HEK293 (cell line): ENCODE data around the gene ASB8.
A peak's percentile ranks its signal among the peaks of the same experiment; 100 is the strongest.

ENCODE experiments used
- CTCF ChIA-PET: fragments of 350-600 bp; formaldehyde crosslinking; extraction: SDS; loops from one replicate; lab custom pipeline; 2021; ENCODE audit warnings: antibody characterized with exemption; lab: Yijun Ruan, JAX
- POLR2A ChIA-PET: fragments of 300-600 bp; formaldehyde crosslinking; extraction: SDS; loops from one replicate; lab custom pipeline; 2020; ENCODE audit warnings: antibody characterized with exemption, inconsistent platforms; lab: Yijun Ruan, JAX
- H3K27ac ChIP-seq: fragments of 200-500 bp; sonication (Bioruptor generic); 2 replicates; pipeline ENCODE4 v1.5.1; 2014; ENCODE audit warnings: low read depth, low read length, control low read depth, inconsistent platforms; ENCODE audit errors: extremely low read depth
- H3K36me3 ChIP-seq, 2 experiments: fragments of 200-500 bp in 1 of 2; sonication (Bioruptor generic) in 1 of 2; 1 replicate in 1 of 2; 2 replicates in 1 of 2; pipeline ENCODE4 v1.5.1; 2014 to 2017; ENCODE audit warnings: inconsistent platforms in 2 of 2, low read length in 2 of 2; ENCODE audit not compliant: control insufficient read depth in 2 of 2, insufficient read depth in 1 of 2
- H3K4me1 ChIP-seq: fragments of 200-500 bp; sonication (Bioruptor generic); 2 replicates; pipeline ENCODE4 v1.5.1; 2014; ENCODE audit warnings: mild to moderate bottlenecking, low read length, inconsistent platforms; ENCODE audit not compliant: control insufficient read depth, insufficient read depth
- H3K4me3 ChIP-seq: 2 replicates; pipeline ENCODE4 v1.5.1; 2011; ENCODE audit warnings: low read depth, mild to moderate bottlenecking, control low read depth, low read length, moderate library complexity
- H3K9me3 ChIP-seq: fragments of 200-500 bp; sonication (Bioruptor generic); 2 replicates; pipeline ENCODE4 v1.5.1; 2014; ENCODE audit warnings: low read depth, low read length, inconsistent platforms; ENCODE audit not compliant: control insufficient read depth, insufficient read depth
- FEZF1 ChIP-seq: fragments of 450-650 bp; formaldehyde crosslinking; IDR thresholded peaks from 2 replicates; pipeline ENCODE4 v1.5.1; 2016; ENCODE audit warnings: missing biosample characterization, missing genetic modification characterization
- GLI4 ChIP-seq: fragments of 450-650 bp; formaldehyde crosslinking; IDR thresholded peaks from 2 replicates; pipeline ENCODE4 v1.5.1; 2016; ENCODE audit warnings: missing biosample characterization, missing genetic modification characterization
- OVOL3 ChIP-seq: fragments of 450-650 bp; formaldehyde crosslinking; IDR thresholded peaks from 2 replicates; pipeline ENCODE4 v1.5.1; 2016; ENCODE audit warnings: missing biosample characterization, missing genetic modification characterization
- ZBTB8A ChIP-seq: fragments of 450-650 bp; formaldehyde crosslinking; IDR thresholded peaks from 2 replicates; pipeline ENCODE4 v1.5.1; 2016; ENCODE audit warnings: missing biosample characterization, missing genetic modification characterization
- ZNF274 ChIP-seq, 2 experiments: fragments of 200-500 bp in 1 of 2; fragments of 450-650 bp in 1 of 2; sonication (Bioruptor generic) in 1 of 2; formaldehyde crosslinking in 1 of 2; IDR thresholded peaks; 2 replicates each; pipeline versions ENCODE4 v1.5.1 to v1.6.1; 2014 to 2016; ENCODE audit warnings: borderline replicate concordance in 1 of 2, inconsistent platforms in 1 of 2, low read length in 1 of 2, missing biosample characterization in 1 of 2, missing genetic modification characterization in 1 of 2
- ZNF510 ChIP-seq: fragments of 450-650 bp; formaldehyde crosslinking; IDR thresholded peaks from 2 replicates; pipeline ENCODE4 v1.5.1; 2018; ENCODE audit warnings: mild to moderate bottlenecking, missing genetic modification characterization, missing biosample characterization; ENCODE audit not compliant: insufficient replicate concordance
- ZNF544 ChIP-seq: fragments of 450-650 bp; formaldehyde crosslinking; IDR thresholded peaks from 2 replicates; pipeline ENCODE4 v1.5.0; 2017; ENCODE audit warnings: missing biosample characterization, missing genetic modification characterization
- ZNF560 ChIP-seq: fragments of 450-650 bp; formaldehyde crosslinking; IDR thresholded peaks from 2 replicates; pipeline ENCODE4 v1.5.1; 2017; ENCODE audit warnings: missing biosample characterization, missing genetic modification characterization, borderline replicate concordance
- ZNF610 ChIP-seq: fragments of 450-650 bp; formaldehyde crosslinking; IDR thresholded peaks from 2 replicates; pipeline ENCODE4 v1.5.1; 2016; ENCODE audit warnings: missing biosample characterization, missing genetic modification characterization, borderline replicate concordance
- ZNF654 ChIP-seq: fragments of 450-650 bp; formaldehyde crosslinking; IDR thresholded peaks from 2 replicates; pipeline ENCODE4 v1.5.1; 2016; ENCODE audit warnings: low read depth, missing biosample characterization, missing genetic modification characterization
- ZNF664 ChIP-seq: fragments of 450-650 bp; formaldehyde crosslinking; IDR thresholded peaks from 2 replicates; pipeline ENCODE4 v1.5.1; 2016; ENCODE audit warnings: missing biosample characterization, missing genetic modification characterization
- ZNF701 ChIP-seq: fragments of 450-650 bp; formaldehyde crosslinking; IDR thresholded peaks from 2 replicates; pipeline ENCODE4 v1.5.1; 2016; ENCODE audit warnings: missing biosample characterization, missing genetic modification characterization
- ZNF792 ChIP-seq: fragments of 450-650 bp; formaldehyde crosslinking; IDR thresholded peaks from 2 replicates; pipeline ENCODE4 v1.5.1; 2016; ENCODE audit warnings: missing biosample characterization, missing genetic modification characterization
- TF ChIP-seq, protein P1 (sequence below): fragments of 450-650 bp; formaldehyde crosslinking; IDR thresholded peaks from 2 replicates; pipeline ENCODE4 v1.5.1; 2016; ENCODE audit warnings: missing biosample characterization, missing genetic modification characterization
- TF ChIP-seq, protein P2 (sequence below): fragments of 450-650 bp; formaldehyde crosslinking; optimal IDR thresholded peaks from 2 replicates; pipeline ENCODE3; 2016; ENCODE audit warnings: missing biosample characterization, mild to moderate bottlenecking, missing genetic modification characterization
- TF ChIP-seq, protein P3 (sequence below): fragments of 450-650 bp; formaldehyde crosslinking; IDR thresholded peaks from 2 replicates; pipeline ENCODE4 v1.5.1; 2016; ENCODE audit warnings: missing biosample characterization, missing genetic modification characterization
- TF ChIP-seq, protein P4 (sequence below): fragments of 450-650 bp; formaldehyde crosslinking; IDR thresholded peaks from 2 replicates; pipeline ENCODE4 v1.5.1; 2016; ENCODE audit warnings: missing biosample characterization, missing genetic modification characterization
- TF ChIP-seq, protein P5 (sequence below): fragments of 450-650 bp; IDR thresholded peaks from 2 replicates; pipeline ENCODE4 v1.5.1; 2018; ENCODE audit warnings: missing biosample characterization, missing genetic modification characterization

ASB8 gene

DNA sequence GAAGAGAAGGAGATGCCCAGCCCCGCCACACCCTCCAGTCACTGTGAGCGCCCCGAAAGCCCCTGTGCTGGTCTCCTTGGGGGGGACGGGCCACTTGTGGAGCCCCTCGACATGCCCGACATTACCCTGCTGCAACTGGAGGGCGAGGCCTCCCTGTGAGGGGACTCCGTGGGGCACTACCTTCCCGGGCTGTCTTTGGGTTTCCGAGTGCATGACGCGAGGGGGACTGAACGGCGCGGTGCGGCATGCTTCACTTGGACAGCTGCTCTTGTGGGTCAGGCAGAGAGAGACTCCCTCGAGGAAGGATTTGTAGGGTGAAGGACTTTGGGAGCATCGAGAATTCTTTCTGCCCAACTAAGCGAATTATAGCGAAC is 27.2 kb upstream of the ASB8 start (continued):
- TF ChIP-seq, protein P1, sequence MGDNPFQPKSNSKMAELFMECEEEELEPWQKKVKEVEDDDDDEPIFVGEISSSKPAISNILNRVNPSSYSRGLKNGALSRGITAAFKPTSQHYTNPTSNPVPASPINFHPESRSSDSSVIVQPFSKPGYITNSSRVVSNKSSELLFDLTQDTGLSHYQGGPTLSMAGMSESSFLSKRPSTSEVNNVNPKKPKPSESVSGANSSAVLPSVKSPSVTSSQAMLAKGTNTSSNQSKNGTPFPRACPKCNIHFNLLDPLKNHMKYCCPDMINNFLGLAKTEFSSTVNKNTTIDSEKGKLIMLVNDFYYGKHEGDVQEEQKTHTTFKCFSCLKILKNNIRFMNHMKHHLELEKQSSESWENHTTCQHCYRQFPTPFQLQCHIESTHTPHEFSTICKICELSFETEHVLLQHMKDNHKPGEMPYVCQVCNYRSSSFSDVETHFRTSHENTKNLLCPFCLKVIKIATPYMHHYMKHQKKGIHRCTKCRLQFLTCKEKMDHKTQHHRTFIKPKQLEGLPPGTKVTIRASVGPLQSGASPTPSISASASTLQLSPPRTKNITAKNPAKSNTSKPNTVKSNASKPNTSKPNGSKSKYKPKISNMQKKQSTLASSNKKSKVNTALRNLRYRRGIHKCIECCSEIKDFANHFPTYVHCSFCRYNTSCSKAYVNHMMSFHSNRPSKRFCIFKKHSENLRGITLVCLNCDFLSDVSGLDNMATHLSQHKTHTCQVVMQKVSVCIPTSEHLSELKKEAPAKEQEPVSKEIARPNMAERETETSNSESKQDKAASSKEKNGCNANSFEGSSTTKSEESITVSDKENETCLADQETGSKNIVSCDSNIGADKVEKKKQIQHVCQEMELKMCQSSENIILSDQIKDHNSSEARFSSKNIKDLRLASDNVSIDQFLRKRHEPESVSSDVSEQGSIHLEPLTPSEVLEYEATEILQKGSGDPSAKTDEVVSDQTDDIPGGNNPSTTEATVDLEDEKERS, result no peak
- no peak for TF ChIP-seq ZNF510 (tag by site-specific recombination)

DNA sequence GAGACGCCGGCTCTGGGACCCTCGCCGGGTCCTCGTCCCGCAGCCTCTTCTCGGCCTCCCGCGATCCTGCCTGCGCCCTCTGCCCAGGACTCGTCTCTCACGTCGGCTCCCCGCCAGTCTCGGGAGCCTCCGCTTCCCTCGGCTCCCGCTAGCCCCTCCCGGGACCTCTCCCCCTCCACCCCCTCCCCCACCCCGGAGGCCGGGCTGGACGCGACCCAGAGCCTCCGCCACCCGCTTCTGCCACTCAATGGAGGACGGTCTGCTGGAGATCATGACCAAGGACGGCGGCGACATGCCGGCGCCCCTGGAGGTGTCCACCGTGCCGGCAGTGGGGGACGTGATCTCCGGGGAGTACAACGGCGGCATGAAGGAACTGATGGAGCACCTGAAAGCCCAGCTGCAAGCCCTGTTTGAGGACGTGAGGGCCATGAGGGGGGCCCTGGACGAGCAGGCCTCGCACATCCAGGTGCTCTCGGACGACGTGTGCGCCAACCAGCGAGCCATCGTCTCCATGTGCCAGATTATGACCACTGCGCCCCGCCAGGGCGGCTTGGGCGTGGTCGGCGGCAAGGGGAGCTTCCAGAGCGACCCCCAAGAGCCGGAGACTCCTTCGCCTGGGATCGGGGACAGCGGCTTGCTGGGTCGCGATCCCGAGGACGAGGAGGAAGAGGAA is 26.7 kb upstream of the ASB8 start:
- peak overlapping the region; percentile 41 for H3K4me3 ChIP-seq
- TF ChIP-seq FEZF1 (tag by site-specific recombination), result no peak
- TF ChIP-seq, protein P2, sequence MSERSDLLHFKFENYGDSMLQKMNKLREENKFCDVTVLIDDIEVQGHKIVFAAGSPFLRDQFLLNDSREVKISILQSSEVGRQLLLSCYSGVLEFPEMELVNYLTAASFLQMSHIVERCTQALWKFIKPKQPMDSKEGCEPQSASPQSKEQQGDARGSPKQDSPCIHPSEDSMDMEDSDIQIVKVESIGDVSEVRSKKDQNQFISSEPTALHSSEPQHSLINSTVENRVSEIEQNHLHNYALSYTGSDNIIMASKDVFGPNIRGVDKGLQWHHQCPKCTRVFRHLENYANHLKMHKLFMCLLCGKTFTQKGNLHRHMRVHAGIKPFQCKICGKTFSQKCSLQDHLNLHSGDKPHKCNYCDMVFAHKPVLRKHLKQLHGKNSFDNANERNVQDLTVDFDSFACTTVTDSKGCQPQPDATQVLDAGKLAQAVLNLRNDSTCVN, result peak; percentile 20
- peak; percentile 3; the same call in 1 of the 2 replicates for TF ChIP-seq ZBTB8A (tag by site-specific recombination)
- H3K4me1 ChIP-seq, result no peaks in the 10 kb centered on the region
- no peak overlapping the region for H3K27ac ChIP-seq
- H3K36me3 ChIP-seq, result no peaks in the 10 kb centered on the region
- no peaks in the 10 kb centered on the region for H3K9me3 ChIP-seq
- ChIA-PET CTCF (interaction anchor here (0.9 to 1.6 kb wide), 3 partner anchors 13 to 468 kb away, joined by 3 to 5 read pairs (median 4); no protein-coding TSS in a partner anchor), POLR2A (interaction anchor here (1.3 to 1.4 kb wide), 2 partner anchors 13 to 27 kb away, joined by 5 to 9 read pairs; partner anchors contain the start of gene ASB8)

DNA sequence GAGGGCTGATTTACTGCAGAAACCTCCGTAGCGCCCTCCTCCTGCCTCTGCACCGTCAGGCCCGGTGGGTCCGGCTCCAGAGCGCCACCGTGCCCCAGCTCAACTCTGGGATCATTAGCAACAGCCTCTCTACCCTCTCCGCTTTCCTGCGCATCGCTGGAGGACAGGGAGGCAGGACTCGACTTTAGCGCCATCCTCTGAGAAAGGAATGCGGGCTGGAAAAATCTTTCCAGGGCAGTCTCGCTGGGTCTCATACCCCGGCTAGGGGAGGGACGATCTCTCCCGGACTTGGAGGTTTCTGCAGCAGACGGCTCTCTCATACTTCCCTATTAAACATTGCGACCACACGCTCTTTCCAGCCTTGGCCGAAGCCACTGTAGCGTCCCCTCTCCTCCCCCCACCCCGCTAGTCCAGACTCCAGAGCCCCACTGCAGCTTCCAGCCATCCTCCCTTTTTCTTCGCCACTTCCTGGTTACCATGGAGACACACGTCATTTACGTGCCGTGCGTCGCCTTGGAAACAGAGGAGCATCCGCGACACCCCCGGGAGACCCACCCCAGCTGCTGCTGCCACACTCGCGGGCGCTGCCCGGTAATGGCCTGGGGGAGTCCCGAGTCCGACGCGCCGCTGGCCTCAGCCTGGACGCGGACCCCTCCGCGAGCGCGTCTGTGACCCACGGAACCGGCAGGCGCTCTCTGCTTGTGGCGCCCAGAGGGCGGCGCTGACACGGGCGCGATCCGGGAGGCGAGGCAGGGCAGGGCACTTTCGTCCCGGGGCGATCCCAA is 26.0 kb upstream of the ASB8 start, which contains the start of gene CCDC184:
TSS of gene CCDC184 (plus strand) at position 554 of the 785 bp plus-strand sequence. CDS start 479 bp downstream, outside the sequence.
- Histone ChIP-seq H3K4me3 (peak within 1 kb of the TSS; percentile 41), H3K4me1 (no peaks in the 10 kb centered on the region), H3K27ac (no peak within 1 kb of the TSS), H3K9me3 (no peaks in the 10 kb centered on the region), H3K36me3 (no peaks in the 10 kb centered on the region)
- POLR2A ChIA-PET, result interaction anchor here (0.8 to 1.4 kb wide), 3 partner anchors 14 to 26 kb away, joined by 4 to 9 read pairs (median 5); partner anchors contain the start of gene ASB8
- CTCF ChIA-PET, result interaction anchor here (0.5 to 1.6 kb wide), 13 partner anchors 12 to 473 kb away, joined by 3 to 6 read pairs (median 3); no protein-coding TSS in a partner anchor
- TF ChIP-seq ZNF701 (tag by site-specific recombination), result no peak
- TF ChIP-seq ZNF274 (IDR thresholded peaks at IDR 0.05; ENCODE audit: low read length), result no peak
- no peak for TF ChIP-seq ZNF274 (tag by site-specific recombination; IDR thresholded peaks at IDR 0.05; ENCODE audit: borderline replicate concordance)
- TF ChIP-seq ZNF664 (tag by site-specific recombination), result no peak
- TF ChIP-seq, protein P3, sequence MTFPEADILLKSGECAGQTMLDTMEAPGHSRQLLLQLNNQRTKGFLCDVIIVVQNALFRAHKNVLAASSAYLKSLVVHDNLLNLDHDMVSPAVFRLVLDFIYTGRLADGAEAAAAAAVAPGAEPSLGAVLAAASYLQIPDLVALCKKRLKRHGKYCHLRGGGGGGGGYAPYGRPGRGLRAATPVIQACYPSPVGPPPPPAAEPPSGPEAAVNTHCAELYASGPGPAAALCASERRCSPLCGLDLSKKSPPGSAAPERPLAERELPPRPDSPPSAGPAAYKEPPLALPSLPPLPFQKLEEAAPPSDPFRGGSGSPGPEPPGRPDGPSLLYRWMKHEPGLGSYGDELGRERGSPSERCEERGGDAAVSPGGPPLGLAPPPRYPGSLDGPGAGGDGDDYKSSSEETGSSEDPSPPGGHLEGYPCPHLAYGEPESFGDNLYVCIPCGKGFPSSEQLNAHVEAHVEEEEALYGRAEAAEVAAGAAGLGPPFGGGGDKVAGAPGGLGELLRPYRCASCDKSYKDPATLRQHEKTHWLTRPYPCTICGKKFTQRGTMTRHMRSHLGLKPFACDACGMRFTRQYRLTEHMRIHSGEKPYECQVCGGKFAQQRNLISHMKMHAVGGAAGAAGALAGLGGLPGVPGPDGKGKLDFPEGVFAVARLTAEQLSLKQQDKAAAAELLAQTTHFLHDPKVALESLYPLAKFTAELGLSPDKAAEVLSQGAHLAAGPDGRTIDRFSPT (tag by site-specific recombination), result peak; percentile 86
- no peak for TF ChIP-seq ZNF544 (tag by site-specific recombination)
- TF ChIP-seq GLI4, result no peak
- TF ChIP-seq ZNF560 (tag by site-specific recombination), result no peak
- TF ChIP-seq ZNF792, result no peak
- TF ChIP-seq, protein P4, sequence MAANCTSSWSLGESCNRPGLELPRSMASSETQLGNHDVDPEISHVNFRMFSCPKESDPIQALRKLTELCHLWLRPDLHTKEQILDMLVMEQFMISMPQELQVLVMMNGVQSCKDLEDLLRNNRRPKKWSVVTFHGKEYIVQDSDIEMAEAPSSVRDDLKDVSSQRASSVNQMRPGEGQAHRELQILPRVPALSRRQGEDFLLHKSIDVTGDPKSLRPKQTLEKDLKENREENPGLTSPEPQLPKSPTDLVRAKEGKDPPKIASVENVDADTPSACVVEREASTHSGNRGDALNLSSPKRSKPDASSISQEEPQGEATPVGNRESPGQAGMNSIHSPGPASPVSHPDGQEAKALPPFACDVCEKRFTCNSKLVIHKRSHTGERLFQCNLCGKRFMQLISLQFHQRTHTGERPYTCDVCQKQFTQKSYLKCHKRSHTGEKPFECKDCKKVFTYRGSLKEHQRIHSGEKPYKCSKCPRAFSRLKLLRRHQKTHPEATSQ, result no peak
- TF ChIP-seq ZNF610 (tag by site-specific recombination), result no peak
- TF ChIP-seq, protein P5, sequence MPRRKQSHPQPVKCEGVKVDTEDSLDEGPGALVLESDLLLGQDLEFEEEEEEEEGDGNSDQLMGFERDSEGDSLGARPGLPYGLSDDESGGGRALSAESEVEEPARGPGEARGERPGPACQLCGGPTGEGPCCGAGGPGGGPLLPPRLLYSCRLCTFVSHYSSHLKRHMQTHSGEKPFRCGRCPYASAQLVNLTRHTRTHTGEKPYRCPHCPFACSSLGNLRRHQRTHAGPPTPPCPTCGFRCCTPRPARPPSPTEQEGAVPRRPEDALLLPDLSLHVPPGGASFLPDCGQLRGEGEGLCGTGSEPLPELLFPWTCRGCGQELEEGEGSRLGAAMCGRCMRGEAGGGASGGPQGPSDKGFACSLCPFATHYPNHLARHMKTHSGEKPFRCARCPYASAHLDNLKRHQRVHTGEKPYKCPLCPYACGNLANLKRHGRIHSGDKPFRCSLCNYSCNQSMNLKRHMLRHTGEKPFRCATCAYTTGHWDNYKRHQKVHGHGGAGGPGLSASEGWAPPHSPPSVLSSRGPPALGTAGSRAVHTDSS (tag by site-specific recombination), result no peak
- no peak for TF ChIP-seq OVOL3 (tag by site-specific recombination)
- no peak for TF ChIP-seq ZNF654
